AG10803 (cell line): ENCODE results near the gene ZBTB42.

Experiments used
- DNase-seq: peaks from one replicate; pipeline ENCODE4 v3.0.0; 2010; ENCODE audit warnings: low read depth
- H3K4me3 ChIP-seq: 2 replicates; pipeline ENCODE4 v1.5.1; 2011; ENCODE audit warnings: mild to moderate bottlenecking, low read length, control low read depth
- CTCF ChIP-seq: conservative IDR thresholded peaks from 2 replicates; pipeline ENCODE4 v1.5.1; 2011; ENCODE audit warnings: mild to moderate bottlenecking, low read length, control low read depth, inconsistent platforms

The ZBTB42 gene

GRCh38 chr14:104794099-104794498 lies 6.8 kb upstream of the ZBTB42 start:
- TF ChIP-seq CTCF = no peak
- DNase-seq = peak; percentile 52
- H3K4me3 ChIP-seq = peak overlapping the region; percentile 76

GRCh38 chr14:104794631-104794992 lies 6.3 kb upstream of the ZBTB42 start:
- DNase-seq = peak; percentile 21
- TF ChIP-seq CTCF = no peak
- peak overlapping the region; percentile 76 for H3K4me3 ChIP-seq

GRCh38 chr14:104794993-104795780 lies 5.7 kb upstream of the ZBTB42 start, which contains the start of gene AKT1:
Gene AKT1 (minus strand): TSS chr14:104795748. CDS start chr14:104792643, 3,105 bp downstream.
- TF ChIP-seq CTCF = no peak
- peak within 1 kb of the TSS; percentile 76 for H3K4me3 ChIP-seq
- DNase-seq = peak; percentile 16

GRCh38 chr14:104795781-104796686 lies 4.9 kb upstream of the ZBTB42 start:
- DNase-seq = peak; percentile 46
- H3K4me3 ChIP-seq = peak overlapping the region; percentile 60
- no peak for TF ChIP-seq CTCF

- DNase-seq = no peak
- H3K4me3 ChIP-seq = no peak overlapping the region
- TF ChIP-seq CTCF = no peak
Observed at GRCh38 chr14:104796687-104797081, 4.2 kb upstream of the ZBTB42 start.

GRCh38 chr14:104797115-104798044 lies 3.5 kb upstream of the ZBTB42 start:
- DNase-seq = no peak
- no peak overlapping the region for H3K4me3 ChIP-seq
- no peak for TF ChIP-seq CTCF
